ENCODE data around the gene CTNNA2.

Gene CTNNA2

GRCh38 chr2:80035749-80036285 is 523.0 kb downstream of the CTNNA2 start:
- DNase-seq (ENCODE audit: low spot score), result no peak

GRCh38 chr2:80037310-80037709 is 524.5 kb downstream of the CTNNA2 start:
- DNase-seq (ENCODE audit: low spot score), result no peak

DNA sequence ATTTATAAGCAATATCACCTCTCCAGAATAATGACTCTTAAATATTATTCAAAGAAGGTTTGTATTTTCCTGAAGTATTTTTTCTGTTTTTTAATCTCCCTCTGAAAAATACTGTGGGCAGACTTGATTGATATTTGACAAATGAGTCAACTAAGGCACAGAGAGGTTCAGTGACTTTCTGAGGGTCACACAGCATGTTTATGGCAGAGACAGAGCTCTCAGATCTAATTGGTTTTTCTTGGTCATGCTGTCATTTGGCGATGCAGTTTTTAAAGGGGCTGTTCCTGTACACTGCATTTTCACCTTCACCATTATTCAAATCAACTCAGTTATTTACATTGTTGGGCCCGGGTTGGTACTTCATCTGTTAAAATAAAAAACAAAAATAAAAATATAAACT is 527.4 kb downstream of the CTNNA2 start:
- DNase-seq (ENCODE audit: low spot score), result no peak

DNA sequence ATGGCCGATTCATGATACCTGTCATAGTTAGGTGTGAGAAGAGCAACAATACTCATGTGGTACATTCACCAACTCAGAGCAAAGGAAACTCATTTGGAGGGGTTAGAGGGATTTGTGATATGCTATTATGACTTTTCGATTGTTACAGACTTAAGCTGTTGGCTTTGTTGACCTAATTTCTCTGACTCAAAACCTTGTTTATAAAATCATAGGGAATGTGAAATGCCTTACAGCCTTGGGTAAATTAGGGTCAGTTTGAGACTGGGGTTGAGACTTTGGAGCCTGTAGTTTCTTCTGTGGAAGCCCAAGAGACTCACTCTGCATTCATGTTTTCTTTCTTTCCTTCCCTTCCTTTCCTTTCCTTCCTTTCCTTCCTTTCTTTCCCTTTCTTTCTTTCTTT is 529.8 kb downstream of the CTNNA2 start:
- DNase-seq (ENCODE audit: low spot score), result no peak

GRCh38 chr2:80048296-80048695 is 535.4 kb downstream of the CTNNA2 start:
- no peak for DNase-seq (ENCODE audit: low spot score)

- DNase-seq (ENCODE audit: low spot score), result no peak
Measured at GRCh38 chr2:80050246-80050645, 537.4 kb downstream of the CTNNA2 start.

GRCh38 chr2:80053522-80054345 is 540.9 kb downstream of the CTNNA2 start:
- DNase-seq (ENCODE audit: low spot score), result no peak

- no peak for DNase-seq (ENCODE audit: low spot score)
Measured at GRCh38 chr2:80054346-80054675, 541.5 kb downstream of the CTNNA2 start.

- no peak for DNase-seq (ENCODE audit: low spot score)
Measured at GRCh38 chr2:80057956-80058355, 545.1 kb downstream of the CTNNA2 start.

GRCh38 chr2:80058562-80058961 is 545.7 kb downstream of the CTNNA2 start:
- DNase-seq (ENCODE audit: low spot score), result no peak

GRCh38 chr2:80059447-80059846 is 546.6 kb downstream of the CTNNA2 start:
- no peak for DNase-seq (ENCODE audit: low spot score)

GRCh38 chr2:80061881-80062280 is 549.0 kb downstream of the CTNNA2 start:
- no peak for DNase-seq (ENCODE audit: low spot score)

- no peak for DNase-seq (ENCODE audit: low spot score)
Measured at GRCh38 chr2:80062298-80062697, 549.4 kb downstream of the CTNNA2 start.

DNA sequence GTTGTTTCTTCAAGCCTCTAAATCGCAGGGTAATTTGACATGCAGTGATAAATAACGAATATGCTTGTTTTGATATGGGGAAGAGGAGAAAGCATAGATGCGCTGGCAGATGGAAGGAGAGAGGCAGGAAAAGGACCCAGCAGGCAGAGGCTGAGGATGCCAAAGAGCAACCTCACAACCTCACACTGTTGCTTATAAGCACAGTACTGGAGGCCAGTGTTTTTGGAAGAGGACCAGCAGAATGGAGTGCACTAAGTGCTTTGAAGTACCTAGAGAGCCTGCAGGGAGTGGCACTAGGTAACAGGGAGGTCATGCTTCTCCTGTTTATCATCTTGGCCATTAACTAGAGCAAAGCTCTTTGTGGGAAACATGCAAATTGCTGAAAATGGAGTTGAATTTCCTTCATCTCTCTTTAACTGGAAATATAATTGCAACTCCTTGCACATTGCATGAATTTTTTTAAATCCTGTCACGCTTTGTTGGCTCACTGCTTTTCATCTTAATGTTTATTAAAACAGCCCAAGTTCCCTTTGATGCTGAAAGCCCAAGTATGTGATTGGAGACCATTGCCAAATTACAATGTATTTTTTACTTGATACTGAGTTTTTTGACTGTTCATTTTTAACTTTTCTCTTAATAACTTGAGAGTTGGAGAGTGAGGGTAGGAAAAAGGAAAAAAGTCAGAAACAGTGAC is 555.3 kb downstream of the CTNNA2 start:
- DNase-seq (ENCODE audit: low spot score), result no peak

DNA sequence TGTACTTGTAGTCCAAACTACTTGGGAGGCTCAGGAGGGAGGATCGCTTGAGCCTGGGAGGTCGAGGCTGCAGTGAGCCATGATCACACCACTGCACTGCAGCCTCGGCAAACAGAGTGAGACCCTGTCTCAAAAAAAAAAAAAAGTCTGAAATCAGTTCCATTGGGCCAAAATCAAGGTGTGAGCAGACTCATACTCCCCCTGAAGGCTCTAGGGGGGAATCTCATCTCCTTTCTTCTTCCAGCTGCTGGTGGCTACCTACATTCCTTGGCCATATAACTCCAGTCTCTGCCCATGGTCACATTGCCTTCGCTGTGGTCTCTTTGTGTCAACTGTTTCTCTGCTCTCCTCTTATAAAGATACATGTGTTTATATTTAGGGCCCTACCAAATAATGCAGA is 557.7 kb downstream of the CTNNA2 start:
- no peak for DNase-seq (ENCODE audit: low spot score)

- DNase-seq (ENCODE audit: low spot score), result no peak
Measured at GRCh38 chr2:80071941-80072340, 559.1 kb downstream of the CTNNA2 start.

- DNase-seq (ENCODE audit: low spot score), result no peak
Measured at GRCh38 chr2:80073134-80073561, 560.3 kb downstream of the CTNNA2 start.

DNA sequence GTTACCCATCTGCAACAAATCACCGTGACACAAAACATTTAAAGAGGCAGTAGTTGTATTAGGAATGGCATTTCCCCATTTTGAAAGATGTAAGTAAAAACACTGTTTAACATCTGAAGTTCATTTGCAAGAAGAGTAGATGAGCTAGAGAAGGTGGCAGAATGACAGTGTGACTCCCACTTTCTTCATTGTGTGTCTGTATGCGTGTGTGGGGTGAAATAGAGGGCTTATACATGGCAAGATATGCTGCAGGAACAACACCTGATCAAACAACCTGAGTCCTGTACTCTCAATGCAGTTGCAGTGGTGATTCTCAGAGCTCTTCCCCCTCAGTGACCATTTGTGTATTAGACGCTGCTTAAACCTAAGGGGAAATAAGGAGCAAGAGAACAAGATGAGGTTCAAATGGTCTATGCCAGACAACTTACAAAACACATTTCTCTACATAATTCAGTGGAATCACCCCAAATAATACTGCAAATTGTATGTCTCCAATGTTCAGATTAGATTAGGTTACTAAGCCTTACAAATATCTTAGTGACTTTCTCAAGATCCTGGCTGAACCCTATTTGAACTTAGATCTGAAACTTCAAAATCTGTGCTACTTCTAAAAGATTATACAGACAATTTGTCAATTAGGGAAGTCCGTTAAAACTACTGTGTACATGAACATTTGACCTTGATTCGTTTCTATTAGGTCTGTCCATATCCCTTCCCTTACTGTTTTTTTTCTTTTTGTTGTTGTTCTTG is 561.6 kb downstream of the CTNNA2 start:
- no peak for DNase-seq (ENCODE audit: low spot score)

DNA sequence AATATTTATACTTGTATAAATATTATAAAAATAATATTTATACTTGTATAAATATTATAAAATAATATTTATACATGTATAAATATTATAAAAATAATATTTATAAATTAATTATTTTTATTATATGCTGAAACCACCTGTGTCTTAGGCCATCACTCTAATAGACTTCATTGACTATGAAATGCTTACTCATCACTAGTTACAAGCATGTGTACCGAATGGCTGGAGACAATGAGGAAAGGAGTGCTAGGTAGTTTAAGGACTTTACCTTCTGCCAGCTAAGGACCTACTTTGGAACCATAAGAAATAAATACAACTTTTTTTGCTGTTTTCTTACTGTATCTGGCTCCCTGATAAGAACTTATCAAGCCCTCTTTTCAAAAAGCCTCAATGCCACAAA is 562.9 kb downstream of the CTNNA2 start:
- no peak for DNase-seq (ENCODE audit: low spot score)

DNA sequence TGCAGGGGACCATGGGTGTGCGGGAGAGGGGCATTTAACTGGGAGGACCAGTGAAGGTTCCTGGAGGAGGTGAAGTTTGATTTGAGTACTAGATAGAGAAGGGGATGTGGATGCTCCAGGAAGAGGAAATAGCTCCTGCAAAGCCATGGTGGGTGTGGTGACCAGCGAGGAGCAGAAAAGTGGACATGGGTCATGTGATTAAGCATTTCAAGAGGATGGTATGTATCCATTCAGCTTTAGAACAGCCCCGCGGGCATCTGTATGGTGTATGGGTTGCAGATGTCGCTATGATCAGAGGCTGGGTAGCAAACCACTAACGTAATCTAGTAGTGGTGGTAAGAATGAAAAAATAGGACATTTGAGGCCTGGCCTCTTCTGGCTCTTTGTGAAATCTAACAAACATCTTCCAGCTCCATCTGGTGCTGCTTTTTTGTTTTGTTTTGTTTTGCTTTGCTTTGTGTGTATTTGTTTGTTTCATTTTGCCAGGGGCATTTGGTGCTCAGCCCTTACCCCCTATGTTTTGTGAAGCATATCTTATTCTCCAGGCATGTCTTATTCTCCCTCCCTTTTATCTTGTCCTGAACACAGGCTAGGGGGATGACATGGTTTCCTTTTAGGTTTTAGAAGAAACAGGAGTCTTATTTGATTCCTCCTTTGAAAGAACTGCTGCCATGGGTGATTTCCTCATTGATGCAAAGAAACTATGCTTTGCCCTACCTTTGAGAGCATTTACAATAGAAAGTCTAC is 565.6 kb downstream of the CTNNA2 start:
- DNase-seq (ENCODE audit: low spot score), result no peak

DNA sequence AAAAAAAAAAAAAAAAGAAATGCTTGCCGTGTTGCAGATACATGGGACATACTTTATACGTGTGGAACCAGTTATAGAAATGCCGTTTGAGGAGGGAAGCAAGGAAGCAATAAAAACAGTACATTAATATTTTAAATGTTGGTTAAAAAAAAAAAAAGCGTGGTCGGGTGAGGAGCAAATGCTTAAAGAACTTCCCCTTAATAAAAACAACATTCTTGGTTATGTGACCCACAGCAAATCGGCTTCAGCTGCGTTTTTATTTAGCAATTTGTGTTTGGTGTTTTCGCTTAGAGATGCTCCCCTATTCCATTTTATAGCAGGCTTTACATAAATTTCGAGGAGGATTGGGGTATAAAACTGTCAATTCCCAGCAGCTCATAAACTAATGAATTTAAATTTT is 568.1 kb downstream of the CTNNA2 start:
- no peak for DNase-seq (ENCODE audit: low spot score)

DNA sequence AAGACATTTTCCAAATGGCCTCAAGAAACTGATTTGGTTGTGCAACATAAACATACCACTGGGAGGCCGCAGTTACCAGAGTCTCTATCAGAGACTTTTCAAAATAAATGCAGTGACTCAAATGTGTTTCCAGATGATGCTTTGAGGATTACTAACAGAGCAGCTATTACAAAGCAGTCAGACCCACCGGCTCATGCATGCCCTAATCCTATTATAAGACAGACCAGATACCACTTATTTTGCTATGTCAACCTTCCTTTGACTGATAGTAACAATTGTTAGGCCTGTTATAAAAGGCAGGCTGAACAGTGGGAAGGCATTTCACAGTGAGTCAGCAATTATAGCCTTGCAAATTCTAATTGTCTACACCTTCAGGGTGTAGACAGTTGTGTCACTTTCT is 574.0 kb downstream of the CTNNA2 start:
- no peak for DNase-seq (ENCODE audit: low spot score)
